GM18861 (cell line): ENCODE data around the gene PURB.
"Not testable (repeated sequence)": the region's sequence is repeated elsewhere in the genome, so short reads cannot be mapped to it uniquely, and the experiment has no call there.

Experiments
- ATAC-seq: cut with Tn5 transposase; IDR thresholded peaks from one replicate; pipeline ENCODE4 v1.9.1; 2021; ENCODE audit not compliant: unreplicated experiment

Gene PURB

GRCh38 chr7:44885394-44886317, at the start of gene PURB:
PURB (minus strand) TSS chr7:44885530; CDS start chr7:44885348, 182 bp downstream.
- peak; percentile 86 for ATAC-seq

DNA sequence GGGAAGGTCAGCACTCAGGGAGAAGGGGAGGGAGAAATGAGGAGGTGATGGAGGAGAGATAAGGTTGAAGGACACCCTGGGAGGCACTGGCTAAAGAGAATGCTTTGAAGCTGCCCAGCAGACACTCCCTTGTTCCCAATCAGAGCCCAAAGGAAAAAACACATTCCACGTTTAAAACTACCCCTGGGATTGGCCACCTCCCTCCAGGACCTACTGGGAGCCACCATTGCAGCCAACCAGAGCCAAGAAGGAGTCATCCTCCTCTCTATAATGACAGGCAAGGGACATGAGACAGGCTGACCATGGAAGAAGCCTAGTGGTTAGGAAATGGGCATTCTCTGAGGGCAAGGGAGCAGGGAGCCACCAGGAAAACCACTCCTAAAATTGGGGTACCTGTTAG, 49.7 kb upstream of the PURB start:
- ATAC-seq, result no peak

DNA sequence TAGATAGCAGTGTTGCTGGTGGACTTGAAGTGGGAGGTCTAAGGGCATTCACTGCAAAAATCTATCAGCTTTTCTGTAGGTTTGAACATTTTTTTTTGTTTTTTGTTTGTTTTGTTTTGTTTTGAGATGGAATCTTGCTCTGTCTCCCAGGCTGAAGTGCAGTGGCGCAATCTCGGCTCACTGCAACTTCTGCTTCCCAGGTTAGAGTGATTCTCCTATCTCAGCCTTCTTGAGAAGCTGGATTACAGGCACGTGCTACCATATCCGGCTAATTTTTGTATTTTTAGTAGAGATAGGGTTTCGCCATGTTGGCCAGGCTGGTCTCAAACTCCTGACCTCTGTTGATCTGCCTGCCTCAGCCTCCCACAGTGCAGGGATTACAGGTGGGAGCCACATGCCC, 49.2 kb upstream of the PURB start:
- not testable (repeated sequence) for ATAC-seq

DNA sequence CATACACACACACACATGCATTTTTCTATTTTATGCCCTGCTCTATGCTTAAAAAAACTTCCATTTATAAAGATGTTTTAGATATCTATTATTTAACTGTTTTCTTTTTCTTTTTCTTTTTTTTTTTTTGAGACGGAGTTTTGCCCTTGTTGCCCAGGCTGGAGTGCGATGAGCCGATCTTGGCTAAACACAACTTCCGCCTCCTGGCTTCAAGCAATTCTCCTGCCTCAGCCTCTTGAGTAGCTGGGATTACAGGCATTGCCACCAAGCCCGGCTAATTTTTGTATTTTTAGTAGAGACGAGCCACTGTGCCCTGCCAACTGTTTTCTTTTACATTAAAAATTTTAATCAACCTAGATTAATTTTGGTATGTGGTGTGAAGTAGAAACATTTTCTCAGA, 45.6 kb upstream of the PURB start:
- ATAC-seq, result no peak

DNA sequence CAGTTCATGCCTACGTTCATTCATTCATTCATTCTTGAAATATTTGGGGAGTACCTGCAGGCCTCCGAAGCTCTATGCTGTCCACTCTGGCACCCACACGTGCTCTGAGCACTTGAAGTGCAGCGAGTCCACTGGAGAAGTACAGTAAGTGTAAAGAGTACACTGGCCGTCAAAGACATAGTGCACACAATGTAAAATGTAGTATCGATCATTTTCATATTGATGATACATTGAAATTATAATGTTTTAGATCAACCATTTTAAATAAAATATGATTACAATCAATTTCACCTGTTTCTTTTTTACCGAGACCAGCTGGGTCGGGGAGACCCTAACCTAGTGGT, 37.0 kb upstream of the PURB start:
- no peak for ATAC-seq

GRCh38 chr7:44921607-44922350, 36.4 kb upstream of the PURB start:
- ATAC-seq, result no peak

DNA sequence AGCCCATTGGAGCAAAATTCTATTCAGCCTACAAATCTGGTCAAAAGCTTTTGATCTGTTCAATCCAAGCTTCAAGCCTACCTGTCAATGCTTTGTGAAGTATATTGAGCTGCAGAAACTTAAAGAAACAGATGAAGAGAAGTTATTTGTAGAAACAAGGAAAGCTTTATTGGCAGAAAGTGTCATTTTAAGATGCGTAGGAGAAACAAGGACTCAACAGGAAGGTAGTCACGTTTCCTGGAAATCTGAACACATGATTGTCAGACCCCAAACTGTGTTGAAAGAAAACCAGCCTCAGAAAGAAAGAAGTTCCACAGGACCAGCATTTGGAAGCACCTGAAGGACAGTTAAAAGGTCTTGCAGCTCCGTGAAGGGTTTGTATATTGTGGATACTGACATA, 34.8 kb upstream of the PURB start:
- no peak for ATAC-seq

DNA sequence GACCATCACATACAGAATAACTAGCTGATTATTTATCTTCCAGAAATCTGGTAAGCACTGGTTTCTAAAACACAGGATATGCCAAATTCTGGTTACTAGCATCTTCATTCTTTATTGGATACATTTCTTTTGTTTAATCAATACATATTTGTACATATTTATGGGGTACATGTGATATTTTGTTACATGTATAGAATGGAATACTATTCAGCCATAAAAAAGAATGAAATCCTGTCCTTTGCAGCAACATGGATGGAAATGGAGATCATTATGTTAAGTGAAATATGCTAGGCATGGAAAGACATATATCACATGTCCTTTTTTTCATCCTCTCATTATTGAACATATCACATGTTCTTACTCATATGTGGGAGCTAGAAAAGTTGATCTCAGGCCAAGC, 32.7 kb upstream of the PURB start:
- no peak for ATAC-seq

DNA sequence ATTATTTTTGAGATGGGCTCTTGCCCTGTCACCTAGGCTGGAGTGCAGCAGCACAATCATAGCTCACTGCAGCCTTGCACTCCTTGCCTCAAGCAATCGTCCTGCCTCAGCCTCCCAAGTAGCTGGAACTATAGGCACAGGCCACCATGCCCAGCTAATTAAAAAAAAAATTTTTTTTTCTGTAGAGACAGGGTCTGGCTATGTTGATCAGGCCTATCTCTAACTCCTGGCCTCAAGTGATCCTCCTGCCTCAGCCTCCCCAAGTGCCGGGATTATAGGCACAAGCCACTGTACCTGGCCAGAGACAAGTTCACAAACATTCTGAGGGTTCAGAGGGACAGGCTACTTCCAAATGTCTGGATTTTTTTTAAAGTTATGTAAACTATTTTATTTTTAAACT, 32.1 kb upstream of the PURB start:
- ATAC-seq, result no peak

- ATAC-seq, result peak; percentile 49
Measured at GRCh38 chr7:44914992-44915607, 29.8 kb upstream of the PURB start.

- ATAC-seq, result no peak
Measured at GRCh38 chr7:44912775-44913347, 27.5 kb upstream of the PURB start.

GRCh38 chr7:44911911-44912310, 26.6 kb upstream of the PURB start:
- no peak for ATAC-seq

- ATAC-seq, result no peak
Measured at GRCh38 chr7:44909596-44910389, 24.5 kb upstream of the PURB start.

DNA sequence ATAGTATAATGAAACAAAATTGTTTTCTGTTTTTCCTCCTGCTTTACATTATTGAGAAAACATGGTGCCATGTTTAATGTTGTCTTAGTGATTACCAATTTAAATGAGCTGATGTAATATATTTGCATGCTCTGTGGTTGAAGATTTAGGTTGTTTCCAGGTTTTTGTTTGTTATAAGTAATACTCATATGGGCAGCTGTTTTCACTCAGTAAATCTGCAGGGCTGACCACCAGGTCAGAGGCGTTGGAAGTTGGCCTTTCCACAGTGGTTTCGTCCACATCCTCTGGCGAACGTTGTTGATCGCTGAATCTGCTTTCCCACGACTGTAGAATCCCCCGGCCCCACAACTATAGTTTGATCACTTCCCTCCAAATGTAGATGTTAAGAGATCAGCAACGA, 21.6 kb upstream of the PURB start:
- ATAC-seq, result no peak

- no peak for ATAC-seq
Measured at GRCh38 chr7:44905002-44905635, 19.8 kb upstream of the PURB start.

DNA sequence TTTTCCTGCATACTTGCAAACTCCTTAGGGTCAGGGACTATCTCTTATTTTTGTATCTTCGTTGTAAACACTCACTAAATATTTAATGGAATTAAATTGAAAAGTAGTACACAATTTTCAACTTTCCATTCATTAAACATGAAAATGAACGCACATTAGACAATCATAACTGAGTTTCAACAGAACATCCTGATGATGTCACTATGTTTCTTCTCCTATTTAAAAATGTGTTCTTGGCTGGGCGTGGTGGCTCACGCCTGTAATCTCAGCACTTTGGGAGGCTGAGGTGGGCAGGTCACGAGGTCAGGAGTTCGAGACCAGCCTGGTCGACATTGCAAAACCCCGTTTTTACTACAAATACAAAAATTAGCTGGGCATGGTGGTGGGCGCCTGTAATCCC, 14.1 kb upstream of the PURB start:
- no peak for ATAC-seq

DNA sequence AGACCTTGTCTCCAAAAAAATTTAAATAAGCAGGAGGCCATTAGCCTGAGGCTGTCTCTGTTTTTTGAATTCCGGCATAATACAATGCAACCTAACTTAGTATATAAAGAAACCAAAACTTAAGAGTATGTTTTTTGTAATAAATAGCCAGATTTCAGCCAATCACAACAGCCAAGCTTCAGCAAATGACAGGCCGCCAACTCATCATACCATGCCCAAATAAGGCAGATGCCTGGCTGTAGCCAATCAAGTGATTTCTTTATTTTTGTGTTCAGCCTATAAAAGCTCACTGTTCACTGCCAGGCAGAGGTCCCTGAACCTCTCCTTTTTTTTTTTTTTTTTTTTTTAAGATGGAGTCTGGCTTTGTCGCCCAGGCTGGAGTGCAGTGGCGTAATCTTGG, 12.7 kb upstream of the PURB start:
- no peak for ATAC-seq

GRCh38 chr7:44897309-44897708, 12.0 kb upstream of the PURB start:
- no peak for ATAC-seq

DNA sequence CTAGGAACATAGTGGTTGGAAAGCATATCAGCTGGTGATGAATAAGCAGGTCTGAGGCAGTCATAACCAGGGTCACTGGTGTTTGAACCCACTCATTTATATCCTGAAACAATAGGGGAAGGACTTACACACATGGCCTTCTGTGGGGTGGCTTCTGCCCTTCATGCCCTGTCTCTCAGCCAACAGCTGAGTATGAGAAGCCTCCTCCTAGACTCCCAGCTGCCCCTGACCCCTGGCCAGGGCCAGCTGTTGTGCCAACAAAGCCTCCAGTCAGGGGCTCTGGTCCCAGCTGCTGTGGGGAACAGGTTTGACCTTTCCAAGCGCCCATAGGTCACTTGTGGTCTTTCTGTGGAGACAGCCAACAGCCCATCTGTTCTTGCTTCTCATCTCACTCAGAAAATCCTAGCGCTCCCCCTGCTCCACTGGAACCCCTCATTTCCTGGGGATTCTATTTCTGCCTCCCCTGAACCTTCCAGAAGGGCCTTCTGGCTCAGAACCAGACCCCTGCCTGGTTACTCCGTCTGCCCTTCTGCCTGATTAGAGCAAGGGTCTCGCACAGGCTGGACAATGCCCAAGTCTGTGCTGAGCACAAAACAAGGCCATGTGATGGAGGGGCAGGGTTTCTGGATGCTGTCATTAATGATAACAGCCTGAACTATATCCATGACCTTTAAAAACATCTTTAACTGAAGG, 9.7 kb upstream of the PURB start:
- ATAC-seq, result no peak
